Measurements from ENCODE around the gene PES1. TPM values are rescaled to one million over a fixed set of nuclear protein-coding genes. Genes with fewer than 3 reads are reported as not detected.
"Not testable (repeated sequence)": the region's sequence is repeated elsewhere in the genome, so short reads cannot be mapped to it uniquely, and the experiment has no call there.

The PES1 gene
- total and polyA plus RNA-seq, 2 experiments from 2014 or later = 64.1 to 76.9 TPM

GRCh38 chr22:30560643-30561202 lies 31.0 kb downstream of the PES1 start:
- H3K4me3 ChIP-seq; H2AFZ ChIP-seq; H3K36me3 ChIP-seq (ENCODE audit: insufficient read depth); H3F3A ChIP-seq (replicated peaks; ENCODE audit: low read depth); H3K9me2 ChIP-seq (ENCODE audit: insufficient read depth); H4K20me1 ChIP-seq (replicated peaks; ENCODE audit: insufficient read depth); H3K27me3 ChIP-seq (ENCODE audit: insufficient read depth); H3K4me3 Mint-ChIP-seq; H3K27ac ChIP-seq (ENCODE audit: low read depth); H3K36me3 Mint-ChIP-seq (ENCODE audit: low read depth); H3K27me3 Mint-ChIP-seq (ENCODE audit: insufficient read depth, low read depth, poor library complexity); H3K79me2 ChIP-seq (replicated peaks; ENCODE audit: insufficient read depth); H3K9me3 Mint-ChIP-seq: not testable (repeated sequence)
- Mint-ChIP-seq H3K27ac (peak overlapping the region; percentile 85; the same call in 1 of the 2 replicates), H3K4me1 (peaks cover 37% of the 10 kb centered on the region)
- ATAC-seq (peak; percentile 18), DNase-seq (ENCODE audit: low spot score) (peak; percentile 30)
- peak; percentile 26 to 46; a peak in 3 of 4 replicates for TF ChIP-seq CTCF (conservative IDR thresholded peaks at IDR 0.05; ENCODE audit: low read depth in 2 of 2)
- peaks cover 29% of the 10 kb centered on the region for H3K4me1 ChIP-seq (ENCODE audit: insufficient read depth)
- H3K4me2 ChIP-seq = peak overlapping the region; percentile 66; the same call in 1 of the 2 replicates

- no peaks in the 10 kb centered on the region for H3K27me3 ChIP-seq (ENCODE audit: insufficient read depth)
- Mint-ChIP-seq H3K36me3 (ENCODE audit: low read depth) (no peaks in the 10 kb centered on the region; the same call in 2 of the 3 replicates), H3K27ac (0 out of 2 replicates have a peak overlapping the region, but pooled peaks have one; percentile 41), H3K27me3 (ENCODE audit: insufficient read depth, low read depth, poor library complexity) (peaks cover 7% of the 10 kb centered on the region), H3K4me1 (peaks cover 35% of the 10 kb centered on the region), H3K9me3 (no peaks in the 10 kb centered on the region), H3K4me3 (no peak overlapping the region)
- H3F3A ChIP-seq (replicated peaks; ENCODE audit: low read depth) = no peaks in the 10 kb centered on the region
- ATAC-seq = no peak
- H3K4me2 ChIP-seq = no peak overlapping the region
- H3K36me3 ChIP-seq (ENCODE audit: insufficient read depth) = no peaks in the 10 kb centered on the region
- H3K79me2 ChIP-seq (replicated peaks; ENCODE audit: insufficient read depth) = no peaks in the 10 kb centered on the region
- no peaks in the 10 kb centered on the region for H4K20me1 ChIP-seq (replicated peaks; ENCODE audit: insufficient read depth)
- peaks cover 26% of the 10 kb centered on the region for H3K4me1 ChIP-seq (ENCODE audit: insufficient read depth)
- no peak overlapping the region for H2AFZ ChIP-seq
- DNase-seq (ENCODE audit: low spot score) = no peak
- no peak overlapping the region for H3K4me3 ChIP-seq
- H3K27ac ChIP-seq (ENCODE audit: low read depth) = no peak overlapping the region; the same call in 1 of the 2 replicates
- H3K9me2 ChIP-seq (ENCODE audit: insufficient read depth) = no peaks in the 10 kb centered on the region
- TF ChIP-seq JUNB (IDR thresholded peaks at IDR 0.05; ENCODE audit: unreplicated experiment) (no peak), ETS1 (IDR thresholded peaks at IDR 0.05) (no peak), ZNF462 (CRISPR knock-in tag; IDR thresholded peaks at IDR 0.05) (no peak), EZH2phosphoT487 (IDR thresholded peaks at IDR 0.05; ENCODE audit: unreplicated experiment) (no peak), POLR2AphosphoS5 (IDR thresholded peaks at IDR 0.05; ENCODE audit: low read depth) (no peak), REST (IDR thresholded peaks at IDR 0.05; ENCODE audit: unreplicated experiment) (no peak)
Observed at GRCh38 chr22:30559889-30560288, 31.8 kb downstream of the PES1 start.

Data from GM23338 (cell line).